GM15510 (cell line): ENCODE data around the gene GPR107.
A peak's percentile ranks its signal among the peaks of the same experiment; 100 is the strongest.

Experiments
- POLR2A ChIP-seq: IDR thresholded peaks from 3 replicates; pipeline ENCODE4 v1.6.1; 2011; ENCODE audit warnings: borderline replicate concordance; ENCODE audit not compliant: insufficient read length; ENCODE audit errors: extremely low read depth

GPR107 gene

GRCh38 chr9:130024597-130024994 lies 29.1 kb upstream of the GPR107 start:
- no peak for TF ChIP-seq POLR2A

GRCh38 chr9:130026583-130027340 lies 26.9 kb upstream of the GPR107 start:
- no peak for TF ChIP-seq POLR2A

- TF ChIP-seq POLR2A: no peak
Measured at GRCh38 chr9:130027533-130028365, 26.0 kb upstream of the GPR107 start.

- no peak for TF ChIP-seq POLR2A
Measured at GRCh38 chr9:130028493-130029222, 25.0 kb upstream of the GPR107 start.

GRCh38 chr9:130029223-130029973 lies 24.3 kb upstream of the GPR107 start:
- no peak for TF ChIP-seq POLR2A

- TF ChIP-seq POLR2A: no peak
Measured at GRCh38 chr9:130030651-130031127, 23.0 kb upstream of the GPR107 start.

- TF ChIP-seq POLR2A: no peak
Measured at GRCh38 chr9:130034570-130034969, 19.1 kb upstream of the GPR107 start.

- TF ChIP-seq POLR2A: no peak
Measured at GRCh38 chr9:130036099-130036498, 17.6 kb upstream of the GPR107 start.

GRCh38 chr9:130039528-130040147 lies 14.1 kb upstream of the GPR107 start:
- TF ChIP-seq POLR2A: peak; percentile 19

GRCh38 chr9:130040984-130041647 lies 12.6 kb upstream of the GPR107 start:
- TF ChIP-seq POLR2A: no peak

GRCh38 chr9:130041648-130042405 lies 11.9 kb upstream of the GPR107 start:
- no peak for TF ChIP-seq POLR2A

GRCh38 chr9:130042406-130042884 lies 11.3 kb upstream of the GPR107 start:
- no peak for TF ChIP-seq POLR2A
